H1 (cell line): ENCODE measurements around the gene NSMCE3. TPM values are rescaled to one million over a fixed set of nuclear protein-coding genes. Genes with fewer than 3 reads are reported as not detected.

ENCODE experiments used
- CTCF ChIA-PET: fragments of 300-600 bp; sonication (Branson Sonifier 250); formaldehyde crosslinking; loops from one replicate; lab custom pipeline; 2021; ENCODE audit not compliant: partially characterized antibody; lab: Charles Lee
- POLR2A ChIA-PET: fragments of 300-600 bp; sonication (Branson Sonifier 250); formaldehyde crosslinking; loops from one replicate; lab custom pipeline; 2021; ENCODE audit warnings: inconsistent platforms; ENCODE audit not compliant: partially characterized antibody; lab: Charles Lee
- DNase-seq, 2 experiments: peaks; one replicate each; pipeline versions ENCODE4 v3.0.0 to v3.0.0-alpha.2; 2010 to 2022; ENCODE audit warnings: low spot score in 2 of 2, low read depth in 1 of 2, mixed read lengths in 1 of 2
- FAIRE-seq: peaks from 2 replicates; lab custom pipeline; 2011; peaks lifted over from hg19 to GRCh38; lab: Jason Lieb, UNC
- H2AFZ ChIP-seq: 2 replicates; pipeline ENCODE4 v1.8.1; 2012; ENCODE audit warnings: low read length, inconsistent platforms
- H2AK5ac ChIP-seq: 2 replicates; pipeline ENCODE4 v1.6.1; 2013; ENCODE audit warnings: low read depth, low read length
- H2BK120ac ChIP-seq: replicated peaks from 2 replicates; pipeline ENCODE3; 2013; ENCODE audit warnings: low read depth, low read length, inconsistent platforms
- H2BK12ac ChIP-seq: 2 replicates; pipeline ENCODE4 v1.6.1; 2013; ENCODE audit warnings: low read depth, low read length
- H2BK15ac ChIP-seq: 2 replicates; pipeline ENCODE4 v1.6.1; 2013; ENCODE audit warnings: low read length
- H2BK20ac ChIP-seq: 2 replicates; pipeline ENCODE4 v1.6.1; 2013; ENCODE audit warnings: low read length
- H2BK5ac ChIP-seq: 2 replicates; pipeline ENCODE4 v1.6.1; 2013; ENCODE audit warnings: low read depth, low read length
- H3K14ac ChIP-seq: 2 replicates; pipeline ENCODE4 v1.6.1; 2013; ENCODE audit warnings: inconsistent platforms; ENCODE audit not compliant: insufficient read length
- H3K18ac ChIP-seq: 2 replicates; pipeline ENCODE4 v1.6.1; 2013; ENCODE audit warnings: low read length; ENCODE audit errors: extremely low read depth
- H3K23ac ChIP-seq: 2 replicates; pipeline ENCODE4 v1.6.1; 2013; ENCODE audit warnings: inconsistent platforms; ENCODE audit not compliant: insufficient read length
- H3K23me2 ChIP-seq: 2 replicates; pipeline ENCODE4 v1.6.1; 2013; ENCODE audit warnings: low read depth, low read length
- H3K27ac ChIP-seq: 2 replicates; pipeline ENCODE4 v1.6.1; 2011; ENCODE audit warnings: low read depth, low read length, inconsistent platforms
- H3K27me3 ChIP-seq, 4 experiments: replicated peaks in 1 of 4; 1 replicate in 1 of 4; 2 replicates in 3 of 4; pipeline versions ENCODE4 v1.6.1 to v1.8.1; 2011 to 2013; ENCODE audit warnings: low read length in 3 of 4, mild to moderate bottlenecking in 3 of 4, inconsistent platforms in 2 of 4, mixed read lengths in 2 of 4, moderate library complexity in 1 of 4; ENCODE audit not compliant: control insufficient read depth in 3 of 4, insufficient read depth in 3 of 4; ENCODE audit errors: extremely low read depth in 1 of 4
- H3K36me3 ChIP-seq, 4 experiments: 2 replicates each; pipeline versions ENCODE4 v1.6.1 to v1.8.1; 2011 to 2013; ENCODE audit warnings: mild to moderate bottlenecking in 4 of 4, low read length in 3 of 4, moderate library complexity in 2 of 4, control low read depth in 1 of 4, inconsistent platforms in 1 of 4; ENCODE audit not compliant: insufficient read depth in 4 of 4, control insufficient read depth in 2 of 4
- H3K4ac ChIP-seq: replicated peaks from 2 replicates; pipeline ENCODE3; 2013; ENCODE audit warnings: low read length, low read depth, mixed read lengths, inconsistent platforms; ENCODE audit not compliant: insufficient read length
- H3K4me1 ChIP-seq, 4 experiments: replicated peaks in 1 of 4; 1 replicate in 1 of 4; 2 replicates in 3 of 4; pipeline versions ENCODE4 v1.6.1 to v1.8.1; 2011 to 2013; ENCODE audit warnings: low read length in 3 of 4, inconsistent platforms in 2 of 4, mixed read lengths in 1 of 4; ENCODE audit not compliant: insufficient read depth in 4 of 4, control insufficient read depth in 3 of 4
- H3K4me2 ChIP-seq, 2 experiments: 2 replicates each; pipeline versions ENCODE4 v1.6.1 to v1.8.1; 2011 to 2013; ENCODE audit warnings: low read depth in 2 of 2, low read length in 2 of 2, control low read depth in 1 of 2, inconsistent platforms in 1 of 2, mild to moderate bottlenecking in 1 of 2; ENCODE audit not compliant: insufficient read depth in 1 of 2
- H3K4me3 ChIP-seq, 4 experiments: fragments of 200-600, 300-600 bp in 1 of 4; sonication (generic), shearing (Covaris generic), sonication (Bioruptor Twin) in 1 of 4; 2 replicates each; pipeline versions ENCODE4 v1.5.1 to v1.8.1; 2011 to 2016; ENCODE audit warnings: low read length in 4 of 4, low read depth in 3 of 4, control low read depth in 2 of 4, inconsistent platforms in 2 of 4, mild to moderate bottlenecking in 2 of 4, mixed read lengths in 1 of 4, moderate library complexity in 1 of 4; ENCODE audit not compliant: insufficient read depth in 2 of 4; ENCODE audit errors: extremely low read depth in 1 of 4
- H3K56ac ChIP-seq: replicated peaks from 2 replicates; pipeline ENCODE3; 2013; ENCODE audit warnings: low read depth, mild to moderate bottlenecking, mixed read lengths, low read length, inconsistent platforms; ENCODE audit not compliant: insufficient read length
- H3K79me1 ChIP-seq: 2 replicates; pipeline ENCODE4 v1.6.1; 2013; ENCODE audit warnings: low read depth, low read length, control low read depth
- H3K79me2 ChIP-seq, 2 experiments: 2 replicates each; pipeline versions ENCODE4 v1.6.1 to v1.8.1; 2012 to 2013; ENCODE audit warnings: low read length in 2 of 2, mild to moderate bottlenecking in 2 of 2, inconsistent platforms in 1 of 2; ENCODE audit not compliant: insufficient read depth in 2 of 2, control insufficient read depth in 1 of 2
- H3K9ac ChIP-seq, 4 experiments: replicated peaks in 1 of 4; 1 replicate in 1 of 4; 2 replicates in 3 of 4; pipeline versions ENCODE4 v1.6.1 to v1.8.1; 2011 to 2013; ENCODE audit warnings: low read depth in 3 of 4, low read length in 3 of 4, control low read depth in 2 of 4, mild to moderate bottlenecking in 2 of 4, moderate library complexity in 2 of 4, inconsistent platforms in 1 of 4; ENCODE audit errors: extremely low read depth in 1 of 4
- H3K9me3 ChIP-seq, 2 experiments: 2 replicates each; pipeline versions ENCODE4 v1.6.1 to v1.8.1; 2012 to 2013; ENCODE audit warnings: mild to moderate bottlenecking in 2 of 2, moderate library complexity in 2 of 2, control low read depth in 1 of 2, inconsistent platforms in 1 of 2, low read depth in 1 of 2, low read length in 1 of 2, mixed read lengths in 1 of 2; ENCODE audit not compliant: insufficient read depth in 2 of 2
- H4K20me1 ChIP-seq, 2 experiments: replicated peaks in 1 of 2; 2 replicates each; pipeline versions ENCODE3 to v1.8.1; 2011 to 2013; ENCODE audit warnings: inconsistent platforms in 2 of 2, low read length in 2 of 2, mild to moderate bottlenecking in 1 of 2; ENCODE audit not compliant: insufficient read depth in 2 of 2, control insufficient read depth in 1 of 2
- H4K5ac ChIP-seq: 2 replicates; pipeline ENCODE4 v1.6.1; 2013; ENCODE audit warnings: low read length, low read depth, mixed read lengths, inconsistent platforms; ENCODE audit not compliant: insufficient read length
- H4K8ac ChIP-seq: 2 replicates; pipeline ENCODE4 v1.8.0; 2013; ENCODE audit warnings: mild to moderate bottlenecking, moderate library complexity, low read length, inconsistent platforms; ENCODE audit not compliant: insufficient read depth; ENCODE audit errors: extremely low read depth
- H4K91ac ChIP-seq: replicated peaks from 2 replicates; pipeline ENCODE3; 2013; ENCODE audit warnings: low read length, mixed read lengths, inconsistent platforms; ENCODE audit not compliant: insufficient read length
- CEBPB ChIP-seq: IDR thresholded peaks from 2 replicates; pipeline ENCODE4 v1.6.1; 2012; ENCODE audit warnings: low read depth, low read length
- CREB1 ChIP-seq: IDR thresholded peaks from 2 replicates; pipeline ENCODE4 v1.6.1; 2012; ENCODE audit warnings: inconsistent platforms
- CTBP2 ChIP-seq: IDR thresholded peaks from 2 replicates; pipeline ENCODE4 v1.7.0; 2011; ENCODE audit warnings: borderline replicate concordance, mild to moderate bottlenecking, moderate library complexity, mixed read lengths, low read length; ENCODE audit not compliant: insufficient read depth, insufficient read length
- GABPA ChIP-seq: IDR thresholded peaks from 2 replicates; pipeline ENCODE4 v1.6.1; 2011; ENCODE audit warnings: mild to moderate bottlenecking, low read length, moderate library complexity, borderline replicate concordance; ENCODE audit not compliant: insufficient read depth
- HDAC6 ChIP-seq: IDR thresholded peaks from one replicate; pipeline ENCODE4 v1.7.1; 2012; ENCODE audit warnings: low read depth, mild to moderate bottlenecking, inconsistent platforms, low read length, moderate library complexity
- MAFK ChIP-seq: IDR thresholded peaks from 2 replicates; pipeline ENCODE4 v1.6.1; 2012; ENCODE audit warnings: low read depth, mild to moderate bottlenecking, improper control_type of control experiment, low read length
- RFX5 ChIP-seq: IDR thresholded peaks from 2 replicates; pipeline ENCODE4 v1.6.1; 2011; ENCODE audit warnings: low read depth, low read length, improper control_type of control experiment, borderline replicate concordance
- SRF ChIP-seq: IDR thresholded peaks from 2 replicates; pipeline ENCODE4 v1.6.1; 2011; ENCODE audit warnings: mild to moderate bottlenecking, low read depth, low read length, moderate library complexity
- WGBS, 2 experiments: shearing (Covaris generic) in 1 of 2; methylation state at CpG; one replicate each; pipeline versions ENCODE4 v1.1.6 to v1.1.7; 2013 to 2015; ENCODE audit warnings: low lambda C conversion rate in 2 of 2, mixed read lengths in 2 of 2, inconsistent platforms in 1 of 2, low coverage in 1 of 2, missing lambda C conversion rate in 1 of 2; ENCODE audit not compliant: insufficient replicate concordance in 2 of 2, insufficient coverage in 1 of 2, insufficient read length in 1 of 2; ENCODE audit errors: extremely low coverage in 1 of 2, missing lambda C conversion rate in 1 of 2; 5-methylcytosine and 5-hydroxymethylcytosine counted together
- polyA plus RNA-seq, 7 experiments: library from polyadenylated mRNA; depleted of rRNA in 3 of 7; stranded (reverse) in 5 of 7; unstranded in 2 of 7; fragments of >200 nt in 5 of 7; fragments of 200-250 nt in 2 of 7; gene quantifications; 1 replicate in 5 of 7; 2 replicates in 1 of 7; 4 replicates in 1 of 7; pipeline versions ENCODE4 v1.2.1 to v1.2.3, GENCODE V29; 2011 to 2013; ENCODE audit warnings: missing spikeins in 2 of 7, mixed read lengths in 2 of 7
- total RNA-seq: library from RNA; stranded (reverse); fragmentation: NEBNext Ultra II Directional; extraction: Animal tissue kit (Norgen Biotek cat#: 25700); gene quantifications from 2 replicates; pipeline ENCODE4 v1.2.1, GENCODE V29; 2021

The NSMCE3 gene
- total and polyA plus RNA-seq, 2 of the 8 experiments (the other 6 are each of a cell fraction or from before 2014, with no cell fraction given) = 4.3 to 6.7 TPM

DNA sequence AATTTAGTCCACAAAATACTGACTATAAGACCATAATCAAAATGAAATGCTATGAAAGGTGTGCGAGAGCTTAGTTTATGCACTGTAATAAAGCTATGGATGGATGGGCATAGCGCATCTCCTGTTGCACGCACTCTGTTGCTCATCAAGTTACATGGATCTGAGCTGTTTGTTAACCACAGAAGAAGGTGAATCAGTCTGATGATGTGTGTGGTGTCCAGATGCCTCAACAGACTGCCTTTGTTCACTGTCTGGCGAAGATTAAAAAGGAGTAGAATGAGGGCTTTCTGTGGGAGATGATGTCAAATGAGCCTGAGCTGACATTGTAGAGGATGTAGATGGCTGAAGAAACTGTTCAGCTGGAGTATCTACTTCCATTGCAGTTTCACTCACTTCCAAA is 36.1 kb downstream of the NSMCE3 start:
- Histone ChIP-seq H3K56ac (no peak overlapping the region), H3K18ac (no peak overlapping the region), H2AK5ac (no peak overlapping the region), H3K4ac (no peak overlapping the region), H4K5ac (no peak overlapping the region), H4K20me1 (no peaks in the 10 kb centered on the region), H3K36me3 (no peaks in the 10 kb centered on the region), H3K9me3 (no peaks in the 10 kb centered on the region), H4K8ac (no peak overlapping the region), H2BK15ac (no peak overlapping the region), H3K4me2 (no peak overlapping the region), H3K23ac (no peak overlapping the region), H3K79me1 (no peaks in the 10 kb centered on the region), H2BK20ac (no peak overlapping the region), H3K4me3 (no peak overlapping the region), H4K91ac (no peak overlapping the region), H2BK5ac (no peak overlapping the region), H2BK120ac (no peak overlapping the region), H3K27ac (no peak overlapping the region), H2AFZ (no peak overlapping the region), H3K14ac (no peak overlapping the region), H3K27me3 (no peaks in the 10 kb centered on the region), H3K9ac (no peak overlapping the region)
- FAIRE-seq = no peak
- ChIA-PET CTCF (interaction anchor here (0.9 to 1.5 kb wide), 3 partner anchors 8 to 118 kb away, joined by 3 to 4 read pairs (median 4); no protein-coding TSS in a partner anchor), POLR2A (interaction anchor here (0.9 kb wide), 1 partner anchor 10 kb away, joined by 3 read pairs; no protein-coding TSS in a partner anchor)
- WGBS, 2 experiments = 95% methylated on average over 4 of the region's 4 CpGs; no CpG with 5 or more reads in 1 of the 2 experiments
- no peak for DNase-seq
- TF ChIP-seq RFX5 (no peak), GABPA (no peak), MAFK (no peak), SRF (no peak), CTBP2 (no peak), CEBPB (no peak), HDAC6 (no peak), CREB1 (no peak)
- TF ChIP-seq, all 59 proteins: peak for 0
- Histone ChIP-seq H3K23me2 (no peaks in the 10 kb centered on the region), H3K79me2 (no peaks in the 10 kb centered on the region), H3K4me1 (no peaks in the 10 kb centered on the region), H2BK12ac (no peak overlapping the region)
